Mesothelial cell of epicardium (in vitro differentiated cells): ENCODE data around the gene ZMYM2. TPM values are rescaled to one million over a fixed set of nuclear protein-coding genes. Genes with fewer than 3 reads are reported as not detected.

Experiments used
- DNase-seq, 2 experiments: peaks; one replicate each; pipeline ENCODE4 v3.0.0; 2021; ENCODE audit warnings: low spot score in 2 of 2; ENCODE audit not compliant: unreplicated experiment in 2 of 2
- H3K27ac Mint-ChIP-seq: 2 replicates; pipeline ENCODE4 v1.8.0; 2021; ENCODE audit warnings: mixed read lengths
- H3K27me3 Mint-ChIP-seq: 2 replicates; pipeline ENCODE4 v1.8.0; 2021; ENCODE audit warnings: low read depth, mixed read lengths
- H3K36me3 Mint-ChIP-seq: 2 replicates; pipeline ENCODE4 v1.8.0; 2021; ENCODE audit warnings: mixed read lengths
- H3K4me1 Mint-ChIP-seq: 2 replicates; pipeline ENCODE4 v1.8.0; 2021; ENCODE audit warnings: mixed read lengths
- H3K4me3 Mint-ChIP-seq: 2 replicates; pipeline ENCODE4 v1.8.0; 2021; ENCODE audit warnings: mild to moderate bottlenecking, moderate library complexity, mixed read lengths
- H3K9me3 Mint-ChIP-seq: 2 replicates; pipeline ENCODE4 v1.8.0; 2021; ENCODE audit warnings: mixed read lengths
- CTCF ChIP-seq: fragments of 200-600 bp; sonication (generic); IDR thresholded peaks from one replicate; pipeline ENCODE4 v1.5.0; 2021; ENCODE audit warnings: antibody characterized with exemption; ENCODE audit not compliant: unreplicated experiment
- total RNA-seq: library from RNA; stranded (reverse); gene quantifications from 3 replicates; pipeline ENCODE4 v1.2.1, GENCODE V29; 2021

Gene ZMYM2
- total RNA-seq, 1 donor from 2014 or later: 208 TPM

GRCh38 chr13:20102525-20103180 is 144.1 kb downstream of the ZMYM2 start:
- Mint-ChIP-seq H3K4me1 (peaks cover 23% of the 10 kb centered on the region), H3K27me3 (peaks cover 21% of the 10 kb centered on the region), H3K4me3 (no peak overlapping the region)

GRCh38 chr13:20105161-20105689 is 146.7 kb downstream of the ZMYM2 start:
- no peak for DNase-seq
- H3K36me3 Mint-ChIP-seq: no peaks in the 10 kb centered on the region
- TF ChIP-seq CTCF: no peak
- peaks cover 21% of the 10 kb centered on the region for H3K4me1 Mint-ChIP-seq
- H3K9me3 Mint-ChIP-seq: no peaks in the 10 kb centered on the region
- H3K27me3 Mint-ChIP-seq: peaks cover 13% of the 10 kb centered on the region
- no peak overlapping the region for H3K4me3 Mint-ChIP-seq
- H3K27ac Mint-ChIP-seq: no peak overlapping the region

More at GRCh38 chr13:20102525-20103180, 144.1 kb downstream of the ZMYM2 start:
- H3K36me3 Mint-ChIP-seq: no peaks in the 10 kb centered on the region
- H3K27ac Mint-ChIP-seq: no peak overlapping the region
- TF ChIP-seq CTCF: no peak
- H3K9me3 Mint-ChIP-seq: no peaks in the 10 kb centered on the region
- no peak for DNase-seq

- DNase-seq: no peak
- no peak overlapping the region for H3K4me3 Mint-ChIP-seq
- H3K27ac Mint-ChIP-seq: no peak overlapping the region
Observed at GRCh38 chr13:20106742-20107141, 148.2 kb downstream of the ZMYM2 start.

GRCh38 chr13:20109037-20109436 is 150.5 kb downstream of the ZMYM2 start:
- Mint-ChIP-seq H3K4me3 (no peak overlapping the region), H3K27me3 (peaks cover 12% of the 10 kb centered on the region), H3K27ac (no peak overlapping the region), H3K9me3 (no peaks in the 10 kb centered on the region), H3K4me1 (peaks cover 13% of the 10 kb centered on the region), H3K36me3 (no peaks in the 10 kb centered on the region)
- no peak for DNase-seq
- TF ChIP-seq CTCF: no peak

More at GRCh38 chr13:20106742-20107141, 148.2 kb downstream of the ZMYM2 start:
- H3K27me3 Mint-ChIP-seq: peaks cover 13% of the 10 kb centered on the region
- H3K9me3 Mint-ChIP-seq: no peaks in the 10 kb centered on the region
- H3K4me1 Mint-ChIP-seq: peaks cover 21% of the 10 kb centered on the region
- no peak for TF ChIP-seq CTCF
- H3K36me3 Mint-ChIP-seq: no peaks in the 10 kb centered on the region

DNA sequence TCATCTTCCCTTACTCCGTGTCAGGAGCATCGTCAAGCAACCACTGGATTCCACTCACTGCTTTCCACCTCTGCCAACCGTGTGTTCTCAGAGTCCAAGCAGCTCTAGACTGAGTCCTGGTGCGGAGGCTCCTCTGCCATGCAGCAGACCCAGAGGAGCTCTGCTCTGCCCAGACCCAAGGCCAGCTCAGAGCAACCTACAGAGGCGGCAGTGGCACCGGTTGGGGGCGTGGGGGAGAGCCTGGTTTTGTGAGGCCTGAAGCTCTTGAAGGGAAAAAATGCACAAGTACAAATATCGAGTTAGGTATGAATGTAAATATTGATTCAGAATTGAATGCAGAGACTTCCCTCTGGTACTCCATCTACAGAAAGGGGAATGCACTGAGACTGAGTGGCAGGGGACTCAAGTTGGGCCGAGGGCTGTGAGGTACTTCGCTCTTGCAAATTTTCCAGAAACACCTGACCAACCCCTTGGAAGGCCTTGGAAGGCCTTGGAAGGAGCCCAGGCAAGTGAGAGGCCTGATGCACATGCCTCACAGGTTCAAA is 155.6 kb downstream of the ZMYM2 start:
- no peak overlapping the region for H3K27ac Mint-ChIP-seq
- H3K9me3 Mint-ChIP-seq: no peaks in the 10 kb centered on the region
- no peak for DNase-seq
- H3K36me3 Mint-ChIP-seq: no peaks in the 10 kb centered on the region
- TF ChIP-seq CTCF: no peak
- H3K27me3 Mint-ChIP-seq: peaks cover 4% of the 10 kb centered on the region
- no peak overlapping the region for H3K4me3 Mint-ChIP-seq
- H3K4me1 Mint-ChIP-seq: peaks cover 2% of the 10 kb centered on the region
